OCI-LY3 (cell line): ENCODE data around the gene NPHP4.

ENCODE experiments used
- H2AFZ ChIP-seq: fragments of 200-600, 300-600 bp; shearing (Covaris generic); 2 replicates; pipeline ENCODE4 v1.6.0; 2014; ENCODE audit warnings: antibody characterized with exemption, low read depth, low read length
- H3K27ac ChIP-seq: fragments of 200-600, 300-600 bp; sonication (generic); 2 replicates; pipeline ENCODE4 v1.5.1; 2014; ENCODE audit warnings: mild to moderate bottlenecking, low read length, moderate library complexity, mixed read lengths
- H3K27me3 ChIP-seq: fragments of 200-600, 300-600 bp; sonication (generic); 2 replicates; pipeline ENCODE4 v1.6.1; 2014; ENCODE audit warnings: low read depth, low read length, mixed read lengths
- H3K36me3 ChIP-seq: fragments of 200-600, 300-600 bp; sonication (generic); replicated peaks from 2 replicates; pipeline ENCODE3; 2014; ENCODE audit warnings: low read depth, low read length, mixed read lengths
- H3K4me1 ChIP-seq: fragments of 300-600, 200-600 bp; sonication (generic); 2 replicates; pipeline ENCODE4 v1.6.1; 2014; ENCODE audit warnings: low read length, mixed read lengths
- H3K4me2 ChIP-seq: fragments of 200-600, 300-600 bp; sonication (generic); 2 replicates; pipeline ENCODE4 v1.6.1; 2014; ENCODE audit warnings: low read length, mixed read lengths
- H3K4me3 ChIP-seq: fragments of 300-600, 200-600 bp; sonication (generic); 2 replicates; pipeline ENCODE4 v1.5.1; 2014; ENCODE audit warnings: antibody characterized with exemption, mild to moderate bottlenecking, low read length, moderate library complexity
- H3K79me2 ChIP-seq: fragments of 300-600, 200-600 bp; shearing (Covaris generic); 2 replicates; pipeline ENCODE4 v1.6.1; 2014; ENCODE audit warnings: mild to moderate bottlenecking, low read length, mixed read lengths
- H3K9ac ChIP-seq: fragments of 300-600, 200-600 bp; shearing (Covaris generic); 2 replicates; pipeline ENCODE4 v1.6.0; 2014; ENCODE audit warnings: mild to moderate bottlenecking, low read length, moderate library complexity
- H3K9me3 ChIP-seq: fragments of 200-600, 300-600 bp; shearing (Covaris generic); 2 replicates; pipeline ENCODE4 v1.6.1; 2014; ENCODE audit warnings: low read length, mixed read lengths; ENCODE audit not compliant: insufficient read depth
- H4K20me1 ChIP-seq: fragments of 200-600, 300-600 bp; sonication (generic); 2 replicates; pipeline ENCODE4 v1.6.1; 2016; ENCODE audit warnings: low read length, mixed read lengths; ENCODE audit not compliant: insufficient read depth
- CTCF ChIP-seq: fragments of 200-600, 300-600 bp; sonication (generic); IDR thresholded peaks from 2 replicates; pipeline ENCODE4 v1.5.1; 2014; ENCODE audit warnings: antibody characterized with exemption, low read length, low read depth
- EZH2phosphoT487 ChIP-seq: fragments of 200-600 bp; shearing (Covaris generic); IDR thresholded peaks from 2 replicates; pipeline ENCODE4 v1.6.1; 2018; ENCODE audit warnings: antibody characterized with exemption, mixed run types, low read depth

The NPHP4 gene

GRCh38 chr1:5994713-5995621 lies 2.7 kb upstream of the NPHP4 start:
- peaks cover 20% of the 10 kb centered on the region for H3K79me2 ChIP-seq
- peaks cover 6% of the 10 kb centered on the region; the same call in 1 of the 2 replicates for H4K20me1 ChIP-seq
- H3K27me3 ChIP-seq: no peaks in the 10 kb centered on the region
- H3K9ac ChIP-seq: peak overlapping the region; percentile 78
- peak overlapping the region; percentile 93 for H3K4me3 ChIP-seq
- TF ChIP-seq EZH2phosphoT487: no peak
- H3K27ac ChIP-seq: peak overlapping the region; percentile 49
- no peaks in the 10 kb centered on the region for H3K36me3 ChIP-seq
- H3K4me1 ChIP-seq: peaks cover 19% of the 10 kb centered on the region
- H3K4me2 ChIP-seq: peak overlapping the region; percentile 99
- H3K9me3 ChIP-seq: no peaks in the 10 kb centered on the region
- H2AFZ ChIP-seq: no peak overlapping the region

- H3K27me3 ChIP-seq: no peaks in the 10 kb centered on the region
- TF ChIP-seq EZH2phosphoT487 (no peak), CTCF (no peak)
- peaks cover 6% of the 10 kb centered on the region; the same call in 1 of the 2 replicates for H4K20me1 ChIP-seq
- peak overlapping the region; percentile 99 for H3K4me2 ChIP-seq
- H3K4me1 ChIP-seq: peaks cover 19% of the 10 kb centered on the region
- no peaks in the 10 kb centered on the region for H3K9me3 ChIP-seq
- peak overlapping the region; percentile 93 for H3K4me3 ChIP-seq
- H3K36me3 ChIP-seq: no peaks in the 10 kb centered on the region
- no peak overlapping the region for H2AFZ ChIP-seq
- H3K9ac ChIP-seq: peak overlapping the region; percentile 78
- peak overlapping the region; percentile 49 for H3K27ac ChIP-seq
- H3K79me2 ChIP-seq: peaks cover 20% of the 10 kb centered on the region
Measured at GRCh38 chr1:5993556-5994491, 1.6 kb upstream of the NPHP4 start.

- peak overlapping the region; percentile 78 for H3K9ac ChIP-seq
- peaks cover 20% of the 10 kb centered on the region for H3K79me2 ChIP-seq
- no peaks in the 10 kb centered on the region for H3K9me3 ChIP-seq
- peak overlapping the region; percentile 99 for H3K4me2 ChIP-seq
- no peaks in the 10 kb centered on the region for H3K27me3 ChIP-seq
- H3K27ac ChIP-seq: peak overlapping the region; percentile 49
- TF ChIP-seq EZH2phosphoT487 (no peak), CTCF (no peak)
- H3K4me3 ChIP-seq: peak overlapping the region; percentile 93
- no peak overlapping the region for H2AFZ ChIP-seq
- no peaks in the 10 kb centered on the region for H3K36me3 ChIP-seq
- peaks cover 6% of the 10 kb centered on the region; the same call in 1 of the 2 replicates for H4K20me1 ChIP-seq
- peaks cover 19% of the 10 kb centered on the region for H3K4me1 ChIP-seq
Measured at GRCh38 chr1:5992814-5993555, 760 bp upstream of the NPHP4 start.

GRCh38 chr1:5991381-5992025 lies 722 bp downstream of the NPHP4 start:
- Histone ChIP-seq H3K79me2 (peaks cover 20% of the 10 kb centered on the region), H3K4me3 (peak overlapping the region; percentile 93), H4K20me1 (peaks cover 6% of the 10 kb centered on the region; the same call in 1 of the 2 replicates), H3K9me3 (no peaks in the 10 kb centered on the region), H3K4me2 (peak overlapping the region; percentile 90), H3K27me3 (no peaks in the 10 kb centered on the region), H2AFZ (no peak overlapping the region), H3K36me3 (no peaks in the 10 kb centered on the region), H3K27ac (peak overlapping the region; percentile 34; the same call in 1 of the 2 replicates), H3K4me1 (peaks cover 19% of the 10 kb centered on the region), H3K9ac (peak overlapping the region; percentile 61)
- TF ChIP-seq CTCF: no peak
- TF ChIP-seq EZH2phosphoT487: no peak
